Hematopoietic multipotent progenitor cell treated with erythropoietin and hydrocortisone succinate and interleukin-3 and kit ligand, for 15 days (in vitro differentiated cells): ENCODE data around the gene SELENOV.

Experiments used
- DNase-seq: peaks from one replicate; pipeline ENCODE4 v3.0.0-alpha.2; 2015; ENCODE audit warnings: low spot score

Gene SELENOV

GRCh38 chr19:39520541-39521484 is 5.9 kb downstream of the SELENOV start:
- no peak for DNase-seq

- no peak for DNase-seq
Observed at GRCh38 chr19:39524495-39524894, 9.6 kb downstream of the SELENOV start.

- no peak for DNase-seq
Observed at GRCh38 chr19:39525205-39525604, 10.3 kb downstream of the SELENOV start.

GRCh38 chr19:39531834-39532232 is 16.9 kb downstream of the SELENOV start:
- no peak for DNase-seq

- DNase-seq = peak; percentile 98
Observed at GRCh38 chr19:39532233-39533002, 17.5 kb downstream of the SELENOV start, which contains the start of gene EID2B. Gene EID2B, minus strand, starts transcription at chr19:39532852. Its CDS starts 50 bp downstream, at chr19:39532802.

GRCh38 chr19:39533003-39533512 is 18.1 kb downstream of the SELENOV start:
- DNase-seq = no peak

- DNase-seq = no peak
Observed at GRCh38 chr19:39533791-39534190, 18.9 kb downstream of the SELENOV start.

- DNase-seq = no peak
Observed at GRCh38 chr19:39539165-39539517, 24.2 kb downstream of the SELENOV start.

GRCh38 chr19:39539518-39540332 is 24.8 kb downstream of the SELENOV start, which contains the start of gene EID2:
Gene EID2, minus strand, starts transcription at chr19:39540161. Its CDS starts 82 bp downstream, at chr19:39540079.
- DNase-seq = peak; percentile 94

- DNase-seq = no peak
Observed at GRCh38 chr19:39540333-39540673, 25.4 kb downstream of the SELENOV start.

- no peak for DNase-seq
Observed at GRCh38 chr19:39542206-39542605, 27.3 kb downstream of the SELENOV start.

- no peak for DNase-seq
Observed at GRCh38 chr19:39543477-39543857, 28.5 kb downstream of the SELENOV start.

GRCh38 chr19:39544226-39544903 is 29.4 kb downstream of the SELENOV start:
- no peak for DNase-seq

GRCh38 chr19:39544911-39545310 is 30.0 kb downstream of the SELENOV start:
- DNase-seq = no peak

GRCh38 chr19:39546599-39546998 is 31.7 kb downstream of the SELENOV start:
- DNase-seq = no peak

- DNase-seq = no peak
Observed at GRCh38 chr19:39550197-39550596, 35.3 kb downstream of the SELENOV start.

- DNase-seq = no peak
Observed at GRCh38 chr19:39553082-39553652, 38.2 kb downstream of the SELENOV start.

GRCh38 chr19:39554701-39555311 is 39.9 kb downstream of the SELENOV start:
- DNase-seq = no peak

- DNase-seq = no peak
Observed at GRCh38 chr19:39555883-39556282, 40.9 kb downstream of the SELENOV start.

GRCh38 chr19:39557811-39558623 is 43.1 kb downstream of the SELENOV start:
- DNase-seq = no peak
